LNCaP clone FGC (cell line): Measurements from ENCODE around the gene POU2F2.

ENCODE experiments used
- DNase-seq: peaks from one replicate; pipeline ENCODE4 v3.0.0-alpha.2; 2011; ENCODE audit warnings: low read depth
- H3K4me3 ChIP-seq: 2 replicates; pipeline ENCODE4 v1.5.1; 2011; ENCODE audit warnings: mild to moderate bottlenecking, low read depth, low read length, control low read depth
- TF ChIP-seq, protein P1 (sequence below): IDR thresholded peaks from 2 replicates; pipeline ENCODE4 v1.5.1; 2012; ENCODE audit warnings: mild to moderate bottlenecking; ENCODE audit not compliant: control insufficient read depth, insufficient read depth; ENCODE audit errors: extremely low read depth

The POU2F2 gene

DNA sequence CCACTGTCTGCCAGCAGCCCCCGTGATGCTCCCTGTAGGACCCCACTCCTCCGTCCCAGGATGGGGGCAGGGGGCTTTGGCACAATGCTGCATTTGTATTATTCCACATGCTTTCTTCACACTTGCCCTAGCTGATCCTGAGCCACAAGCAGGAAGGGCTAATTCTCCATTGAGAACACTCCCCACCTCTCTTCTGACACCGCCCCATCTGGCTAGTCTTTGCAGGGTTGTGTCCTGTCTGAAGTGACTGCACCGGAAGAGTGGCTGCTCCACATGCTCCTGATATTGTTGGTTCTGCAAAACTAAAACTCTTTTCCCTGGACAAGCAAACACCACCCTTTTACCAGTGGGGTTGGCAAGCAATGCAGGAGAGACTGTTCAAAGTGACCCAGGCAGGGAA lies 38.3 kb downstream of the POU2F2 start:
- no peak overlapping the region for H3K4me3 ChIP-seq
- TF ChIP-seq, protein P1, sequence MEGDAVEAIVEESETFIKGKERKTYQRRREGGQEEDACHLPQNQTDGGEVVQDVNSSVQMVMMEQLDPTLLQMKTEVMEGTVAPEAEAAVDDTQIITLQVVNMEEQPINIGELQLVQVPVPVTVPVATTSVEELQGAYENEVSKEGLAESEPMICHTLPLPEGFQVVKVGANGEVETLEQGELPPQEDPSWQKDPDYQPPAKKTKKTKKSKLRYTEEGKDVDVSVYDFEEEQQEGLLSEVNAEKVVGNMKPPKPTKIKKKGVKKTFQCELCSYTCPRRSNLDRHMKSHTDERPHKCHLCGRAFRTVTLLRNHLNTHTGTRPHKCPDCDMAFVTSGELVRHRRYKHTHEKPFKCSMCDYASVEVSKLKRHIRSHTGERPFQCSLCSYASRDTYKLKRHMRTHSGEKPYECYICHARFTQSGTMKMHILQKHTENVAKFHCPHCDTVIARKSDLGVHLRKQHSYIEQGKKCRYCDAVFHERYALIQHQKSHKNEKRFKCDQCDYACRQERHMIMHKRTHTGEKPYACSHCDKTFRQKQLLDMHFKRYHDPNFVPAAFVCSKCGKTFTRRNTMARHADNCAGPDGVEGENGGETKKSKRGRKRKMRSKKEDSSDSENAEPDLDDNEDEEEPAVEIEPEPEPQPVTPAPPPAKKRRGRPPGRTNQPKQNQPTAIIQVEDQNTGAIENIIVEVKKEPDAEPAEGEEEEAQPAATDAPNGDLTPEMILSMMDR, result no peak
- no peak for DNase-seq

DNA sequence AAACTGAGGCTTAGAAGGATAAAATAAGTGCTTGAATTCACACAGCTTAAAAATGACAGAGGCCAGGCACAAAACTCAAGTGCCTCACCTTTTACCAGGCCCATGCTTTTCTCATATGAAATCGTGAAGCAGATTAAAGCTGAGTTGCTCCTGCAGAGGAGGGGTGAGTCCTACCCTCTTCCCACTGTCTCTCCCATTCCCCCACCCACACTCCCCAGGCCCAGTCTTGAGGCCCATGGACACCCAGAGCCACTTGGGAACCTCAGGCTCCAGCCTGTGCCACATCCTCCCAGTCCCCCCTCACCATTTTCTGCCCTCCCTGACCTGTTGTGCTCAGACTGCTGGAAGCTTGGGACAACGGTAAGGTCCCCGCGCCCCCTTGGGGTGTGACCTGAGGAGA lies 38.7 kb downstream of the POU2F2 start:
- DNase-seq, result no peak
- H3K4me3 ChIP-seq, result no peak overlapping the region
- TF ChIP-seq, protein P1, result no peak

DNA sequence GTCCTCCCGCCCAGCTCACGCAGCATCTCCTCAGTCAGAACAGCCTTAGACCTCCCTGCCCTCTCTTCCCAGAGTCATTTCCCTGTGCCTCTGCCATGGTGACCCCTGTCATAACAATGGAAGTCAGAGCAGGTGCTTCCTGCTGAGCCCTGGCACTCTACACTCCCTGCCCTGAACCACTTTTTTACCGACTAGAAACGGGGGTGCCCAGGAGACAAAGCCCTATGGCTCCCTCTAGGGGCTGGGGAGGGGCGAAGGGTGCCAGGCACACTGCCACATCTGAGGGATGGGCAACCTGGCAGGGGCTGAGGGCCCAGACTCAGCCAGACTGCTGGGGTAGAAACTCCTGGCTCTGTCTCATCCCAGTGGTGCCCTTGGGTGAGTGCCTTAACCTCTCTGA lies 39.9 kb downstream of the POU2F2 start:
- TF ChIP-seq, protein P1, result peak; percentile 38
- no peak overlapping the region for H3K4me3 ChIP-seq
- DNase-seq, result no peak

DNA sequence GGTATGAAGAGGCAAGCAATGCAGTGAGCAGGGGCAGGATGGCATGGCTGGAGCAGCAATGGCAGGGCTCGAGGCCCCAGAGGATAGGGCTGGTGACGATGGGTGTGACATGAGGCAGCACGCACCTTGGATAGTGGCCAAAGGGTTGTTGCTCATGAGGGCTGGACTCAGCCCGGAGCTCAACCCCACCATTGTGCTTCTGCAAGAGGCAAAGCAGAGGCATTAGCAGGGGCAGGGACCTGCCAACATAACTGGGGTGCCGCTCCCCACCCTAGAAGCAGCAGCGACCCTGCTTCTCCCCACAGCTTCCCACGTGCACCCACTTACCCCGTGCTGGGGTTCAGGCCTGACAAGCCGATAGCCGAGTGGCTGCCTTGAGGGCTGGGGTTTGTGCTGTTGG lies 40.5 kb downstream of the POU2F2 start:
- no peak overlapping the region for H3K4me3 ChIP-seq
- TF ChIP-seq, protein P1, result no peak
- no peak for DNase-seq

DNA sequence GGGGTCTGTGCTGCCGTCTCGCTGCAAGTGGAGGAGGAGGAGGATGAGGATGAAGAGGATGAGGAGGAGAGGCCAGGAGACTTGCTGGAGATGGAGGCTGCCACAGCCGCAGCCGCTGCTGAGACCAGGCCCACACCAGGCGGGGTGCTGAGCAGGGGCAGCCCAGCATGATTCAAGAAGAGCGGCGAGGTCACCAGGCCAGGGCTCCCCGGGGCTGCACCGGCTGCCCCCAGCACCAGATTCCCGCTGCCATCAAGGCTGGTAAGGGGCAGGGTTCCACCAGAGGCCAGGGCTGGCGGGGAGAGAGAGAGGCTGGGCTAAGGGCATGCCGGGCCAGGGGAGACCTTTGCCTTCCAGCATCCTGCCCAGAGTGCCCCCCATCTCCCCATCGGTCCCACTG lies 40.9 kb downstream of the POU2F2 start:
- no peak for DNase-seq
- TF ChIP-seq, protein P1, result no peak
- H3K4me3 ChIP-seq, result no peak overlapping the region

DNA sequence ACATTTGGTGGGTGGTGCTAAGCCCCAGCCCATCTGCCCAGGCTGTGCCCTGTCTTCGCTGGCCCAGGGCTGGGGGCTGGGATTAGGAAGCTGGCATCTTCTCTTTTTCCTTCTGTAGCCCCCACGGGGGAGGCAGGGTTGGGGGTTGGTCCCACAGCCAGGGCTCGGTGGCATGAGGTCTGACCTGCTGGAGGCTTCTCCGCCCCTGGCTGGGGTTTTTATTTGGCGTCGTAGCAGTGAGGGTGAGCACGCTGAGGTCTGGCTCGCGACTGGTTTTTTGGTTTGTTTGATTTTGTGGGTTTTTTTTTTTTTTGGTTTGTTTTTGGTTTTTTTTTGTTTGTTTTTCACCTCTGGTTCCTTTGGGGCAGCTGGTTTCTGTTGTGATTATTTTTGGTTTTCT lies 41.6 kb downstream of the POU2F2 start:
- no peak overlapping the region for H3K4me3 ChIP-seq
- TF ChIP-seq, protein P1, result no peak
- DNase-seq, result no peak

DNA sequence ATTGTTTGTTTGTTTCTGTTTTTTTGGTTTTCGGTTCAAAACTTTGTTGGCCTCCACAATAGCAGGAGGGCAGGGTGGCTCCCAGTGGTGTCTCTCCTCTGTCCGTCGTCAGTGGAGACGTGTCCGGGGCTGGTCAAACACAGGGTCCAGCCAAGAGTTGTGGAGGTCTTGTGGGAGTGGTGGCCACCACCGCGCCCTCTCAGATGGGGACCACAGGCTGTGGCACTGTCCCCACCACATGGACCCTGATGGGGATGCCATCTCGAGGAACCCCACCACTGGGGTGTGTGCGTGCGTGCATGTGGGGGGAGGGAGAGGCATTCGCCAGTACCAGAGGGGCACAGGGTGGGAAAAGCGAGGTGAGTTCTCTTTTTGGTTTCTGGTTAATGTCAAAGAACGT lies 42.5 kb downstream of the POU2F2 start:
- DNase-seq, result no peak
- no peak overlapping the region for H3K4me3 ChIP-seq
- TF ChIP-seq, protein P1, result no peak
